ENCODE data around the gene DOCK2.

GRCh38 chr5:169749295-169749694 lies 112.2 kb downstream of the DOCK2 start:
- no peak for TF ChIP-seq CTCF (IDR thresholded peaks at IDR 0.05)
- TF ChIP-seq GATA3 (IDR thresholded peaks at IDR 0.05; ENCODE audit: borderline replicate concordance): no peak
- TF ChIP-seq EP300 (IDR thresholded peaks at IDR 0.05): no peak
- TF ChIP-seq REST (IDR thresholded peaks at IDR 0.05): no peak
- TF ChIP-seq RAD21 (conservative IDR thresholded peaks at IDR 0.05 in 1 of 2, IDR thresholded peaks at IDR 0.05 in 1 of 2): no peak
- TF ChIP-seq MAFK (IDR thresholded peaks at IDR 0.05; ENCODE audit: partially characterized antibody): no peak
- TF ChIP-seq SMC3 (IDR thresholded peaks at IDR 0.05): no peak
- TF ChIP-seq ESRRA (IDR thresholded peaks at IDR 0.05; ENCODE audit: borderline replicate concordance, low read length): no peak
- no peak for TF ChIP-seq POLR2A (IDR thresholded peaks at IDR 0.05; ENCODE audit: low read length)
- TF ChIP-seq RCOR1 (IDR thresholded peaks at IDR 0.05; ENCODE audit: low read depth, low read length): no peak
- no peak for TF ChIP-seq HMGXB4 (CRISPR knock-in tag; IDR thresholded peaks at IDR 0.05; ENCODE audit: borderline replicate concordance)
- no peak for TF ChIP-seq KDM1A (IDR thresholded peaks at IDR 0.05; ENCODE audit: low read depth)
- no peak for TF ChIP-seq MAX (IDR thresholded peaks at IDR 0.05)

Measured in A549 (cell line).